Heart left ventricle (tissue), 16 donors: ENCODE results near the gene INPP1. TPM values are rescaled to one million over a fixed set of nuclear protein-coding genes. Genes with fewer than 3 reads are reported as not detected.

ENCODE experiments used
- ATAC-seq, 4 donors: fragments of 200-7000 bp; cut with Tn5 transposase; one replicate each; pipeline ENCODE4 v1.9.1; 2020 to 2022; ENCODE audit warnings: moderate library complexity in 4 of 4, mild to moderate bottlenecking in 3 of 4, moderate number of reproducible peaks in 1 of 4
- DNase-seq, 5 donors: peaks; one replicate each; pipeline ENCODE4 v3.0.0-alpha.2; 2020
- H3K27ac ChIP-seq, 12 donors: fragments of 200-600 bp; sonication (generic) in 4 of 12; one replicate each; pipeline versions ENCODE4 v1.5.0 to v1.8.0; 2016 to 2022; ENCODE audit warnings: mild to moderate bottlenecking in 2 of 12
- H3K27me3 ChIP-seq, 9 donors: fragments of 200-600 bp; sonication (generic) in 2 of 9; one replicate each; pipeline versions ENCODE4 v1.5.1 to v1.8.0; 2016 to 2022; ENCODE audit warnings: mild to moderate bottlenecking in 3 of 9
- H3K36me3 ChIP-seq, 9 donors: fragments of 200-600 bp; sonication (generic) in 2 of 9; one replicate each; pipeline versions ENCODE4 v1.5.0 to v1.8.0; 2018 to 2022; ENCODE audit warnings: mild to moderate bottlenecking in 2 of 9
- H3K4me1 ChIP-seq, 12 donors: fragments of 200-600 bp; sonication (generic) in 4 of 12; one replicate each; pipeline versions ENCODE4 v1.5.0 to v1.8.0; 2016 to 2022; ENCODE audit warnings: mild to moderate bottlenecking in 3 of 12
- H3K4me3 ChIP-seq, 12 donors: fragments of 200-600 bp; sonication (generic) in 4 of 12; one replicate each; pipeline versions ENCODE4 v1.5.0 to v1.8.0; 2017 to 2022; ENCODE audit warnings: mild to moderate bottlenecking in 9 of 12, moderate library complexity in 4 of 12
- H3K9me3 ChIP-seq, 12 donors: fragments of 200-600 bp; sonication (generic) in 4 of 12; one replicate each; pipeline versions ENCODE4 v1.5.0 to v1.8.0; 2016 to 2022; ENCODE audit warnings: mild to moderate bottlenecking in 1 of 12
- POLR2A ChIP-seq, 2 donors: fragments of 450-650 bp; IDR thresholded peaks; one replicate each; pipeline ENCODE4 v1.6.1; 2017; ENCODE audit warnings: antibody characterized with exemption in 2 of 2, mild to moderate bottlenecking in 2 of 2, moderate library complexity in 2 of 2
- WGBS, 4 donors: extraction: QIAGEN DNeasy Blood & Tissue Kit in 2 of 4; methylation state at CpG; one replicate each; pipeline versions ENCODE4 v1.1.5 to v1.1.7; 2013 to 2018; 5-methylcytosine and 5-hydroxymethylcytosine counted together
- intact Hi-C, 10 donors: fragments of 100-400 bp; cut with DNase I; formaldehyde crosslinking; loops; one replicate each; pipeline versions ENCODE4 v1.11.1 to v1.14.2; 2022
- polyA plus RNA-seq, 2 donors: library from polyadenylated mRNA; stranded (reverse); fragments of 200-250 nt; gene quantifications; one replicate each; pipeline ENCODE4 v1.2.3, GENCODE V29; 2013
- total RNA-seq, 9 donors: library from RNA; depleted of rRNA in 2 of 9; stranded (reverse); fragments of >200 nt in 2 of 9; fragmentation: NEBNext Ultra II Directional in 3 of 9; extraction: Animal tissue kit (Norgen Biotek cat#: 25700) in 3 of 9; gene quantifications; one replicate each; pipeline versions ENCODE4 v1.1.0 to v1.2.4, GENCODE V29; 2016 to 2023
- TF ChIP-seq, protein P1 (sequence below), 12 donors: fragments of 200-600 bp; sonication (generic) in 4 of 12; IDR thresholded peaks; one replicate each; pipeline versions ENCODE4 v1.5.0 to v1.8.0; 2018 to 2022; ENCODE audit warnings: antibody characterized with exemption in 12 of 12, mild to moderate bottlenecking in 5 of 12
- donor health status: ischemic (EF 13 %, LVEDD 7.1; RV severe dilation, severe dysfunction).
- donor health status: healthy with polysubstance abuse.
- donor health status: DM: no; HTN: yes; CAD: no.
- donor health status: DM: no; HTN: no; CAD: no.
- donor health status: ischemic (EF 25% LVEDD 6.9; RV normal size, moderate dysfunction).
- donor health status: ischemic (EF 25% LVEDD 5.7; RV mildly dilated, moderate dysfunction).
- donor health status: healthy.
- donor health status: DM: yes; HTN: yes; CAD: no.
- donor health status: ischemic (EF 35%, LVEDD 5.7; RV mildly dilated, moderate dysfunction).
- donor health status: nonischemic (EF 11% LVEDD 7.7; RV severe dilation, severe dysfunction).
- donor health status: DM: yes; HTN: yes; CAD: no.
- donor health status: PGD.
- donor health status: ischemic (EF 29% LVEDD 5.4; RV normal size, mild dysfunction).
- donor health status: nonischemic (EF 23%, LVEDD 6.1; RV moderate dilation, normal function).

The INPP1 gene
- total and polyA plus RNA-seq, 11 donors = 7.8 to 26.2 (median 13.3) TPM

DNA sequence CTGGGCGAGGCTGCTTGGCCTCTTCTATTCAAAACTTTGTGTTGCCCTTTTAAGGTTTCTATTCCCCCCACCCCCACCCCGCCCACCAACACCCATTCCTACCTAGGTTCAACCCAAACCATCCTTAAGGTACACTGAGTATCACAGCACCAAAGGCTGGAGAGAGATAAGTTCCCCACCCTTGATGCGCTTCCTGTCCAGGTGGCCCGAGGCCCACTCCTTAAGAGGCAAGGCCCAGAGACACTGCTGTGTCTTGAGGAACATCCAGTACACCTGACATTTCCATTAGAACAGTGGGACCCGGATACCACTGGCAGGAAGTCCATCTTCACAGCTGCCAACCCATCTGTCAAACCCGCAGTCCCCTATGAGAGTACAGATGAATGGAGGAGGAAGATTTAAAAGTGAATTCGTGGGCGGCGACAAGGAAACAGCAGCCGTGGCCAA lies 277 bp upstream of the INPP1 start:
- ATAC-seq = no peak
- peaks cover 0 to 4% (median 0%) of the 10 kb centered on the region in 9 donors for H3K36me3 ChIP-seq
- 33 to 67% (median 36%) methylated on average over 5 to 10 of the region's 10 CpGs for WGBS, 4 donors
- no peaks in the 10 kb centered on the region for H3K27me3 ChIP-seq
- TF ChIP-seq, protein P1, sequence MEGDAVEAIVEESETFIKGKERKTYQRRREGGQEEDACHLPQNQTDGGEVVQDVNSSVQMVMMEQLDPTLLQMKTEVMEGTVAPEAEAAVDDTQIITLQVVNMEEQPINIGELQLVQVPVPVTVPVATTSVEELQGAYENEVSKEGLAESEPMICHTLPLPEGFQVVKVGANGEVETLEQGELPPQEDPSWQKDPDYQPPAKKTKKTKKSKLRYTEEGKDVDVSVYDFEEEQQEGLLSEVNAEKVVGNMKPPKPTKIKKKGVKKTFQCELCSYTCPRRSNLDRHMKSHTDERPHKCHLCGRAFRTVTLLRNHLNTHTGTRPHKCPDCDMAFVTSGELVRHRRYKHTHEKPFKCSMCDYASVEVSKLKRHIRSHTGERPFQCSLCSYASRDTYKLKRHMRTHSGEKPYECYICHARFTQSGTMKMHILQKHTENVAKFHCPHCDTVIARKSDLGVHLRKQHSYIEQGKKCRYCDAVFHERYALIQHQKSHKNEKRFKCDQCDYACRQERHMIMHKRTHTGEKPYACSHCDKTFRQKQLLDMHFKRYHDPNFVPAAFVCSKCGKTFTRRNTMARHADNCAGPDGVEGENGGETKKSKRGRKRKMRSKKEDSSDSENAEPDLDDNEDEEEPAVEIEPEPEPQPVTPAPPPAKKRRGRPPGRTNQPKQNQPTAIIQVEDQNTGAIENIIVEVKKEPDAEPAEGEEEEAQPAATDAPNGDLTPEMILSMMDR (IDR thresholded peaks at IDR 0.05) = no peak
- no peak for TF ChIP-seq POLR2A (IDR thresholded peaks at IDR 0.05)
- H3K9me3 ChIP-seq = no peaks in the 10 kb centered on the region
- peaks cover 0 to 35% (median 20%) of the 10 kb centered on the region in 12 donors for H3K4me1 ChIP-seq
- H3K27ac ChIP-seq = peak overlapping the region; percentile 84 to 98 (median 94)
- DNase-seq = no peak
- intact Hi-C loops = no loop called here
- peak overlapping the region; percentile 59 to 89 (median 78) for H3K4me3 ChIP-seq

DNA sequence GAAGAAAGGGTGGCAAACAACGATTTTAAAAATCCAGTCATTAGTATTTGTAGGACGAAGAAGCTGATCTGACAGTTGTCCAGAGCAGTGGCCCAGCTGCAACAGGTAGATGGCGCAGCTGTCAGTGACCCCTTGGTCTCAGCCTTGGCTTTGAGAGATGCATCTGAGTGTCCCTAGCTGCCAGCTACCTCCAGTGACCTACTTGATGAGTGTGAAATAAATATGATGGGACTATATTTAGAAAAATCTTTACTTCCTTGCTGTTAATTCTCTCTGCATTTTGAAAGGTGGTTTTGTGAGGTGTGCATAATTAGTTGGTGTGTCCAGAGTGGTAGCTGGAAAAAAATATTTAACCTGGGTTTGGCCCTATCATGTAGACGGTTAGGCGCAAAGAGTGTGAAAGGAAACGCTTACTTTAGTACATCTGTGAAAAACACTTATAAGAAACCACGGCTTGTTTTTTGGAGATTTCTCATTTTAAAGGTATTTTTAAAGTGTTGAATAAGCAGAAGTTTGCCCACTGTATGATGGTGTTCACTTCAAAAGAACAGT lies 963 bp downstream of the INPP1 start:
- Histone ChIP-seq H3K9me3 (no peaks in the 10 kb centered on the region), H3K27ac (peak overlapping the region; percentile 84 to 98 (median 94)), H3K36me3 (peaks cover 0 to 4% (median 0%) of the 10 kb centered on the region in 9 donors), H3K4me1 (peaks cover 0 to 35% (median 20%) of the 10 kb centered on the region in 12 donors), H3K27me3 (no peaks in the 10 kb centered on the region), H3K4me3 (peak overlapping the region; percentile 59 to 89 (median 78))
- TF ChIP-seq POLR2A (IDR thresholded peaks at IDR 0.05) = no peak
- TF ChIP-seq, protein P1 (IDR thresholded peaks at IDR 0.05) = peak in 11 of 12 donors; percentile 12 to 70 (median 33)
- 17 to 30% (median 26%) methylated on average over 7 of the region's 7 CpGs for WGBS, 4 donors
- DNase-seq (peak in 4 of 5 donors; percentile 43 to 63 (median 58)), ATAC-seq (peak; percentile 51 to 68 (median 58))
- intact Hi-C loops = no loop called here

DNA sequence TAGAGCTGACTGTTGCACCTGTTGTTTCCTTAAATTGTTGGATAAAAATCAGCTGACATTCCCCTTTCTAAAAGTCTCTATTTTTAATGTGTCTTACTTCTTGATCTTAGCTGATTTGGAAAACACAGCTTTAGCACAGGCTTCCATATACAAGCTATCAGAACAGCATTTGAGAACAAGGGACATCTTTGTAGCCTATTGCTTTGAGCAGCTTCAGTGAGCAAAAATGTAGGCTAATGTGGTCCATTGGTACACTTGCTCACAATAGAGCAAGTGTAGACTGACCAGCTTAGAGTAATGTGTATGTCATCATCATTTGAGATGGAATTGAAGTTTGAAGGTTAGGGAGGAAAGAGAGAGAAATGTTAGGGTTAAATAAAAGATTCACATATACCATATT lies 7.0 kb downstream of the INPP1 start:
- ATAC-seq (no peak), DNase-seq (no peak)
- Histone ChIP-seq H3K27ac (no peak overlapping the region), H3K27me3 (no peaks in the 10 kb centered on the region), H3K4me3 (no peak overlapping the region), H3K4me1 (peaks cover 0 to 37% (median 14%) of the 10 kb centered on the region in 12 donors), H3K9me3 (no peaks in the 10 kb centered on the region), H3K36me3 (peaks cover 0 to 4% (median 0%) of the 10 kb centered on the region in 9 donors)
- intact Hi-C loops = no loop called here
- no peak for TF ChIP-seq POLR2A (IDR thresholded peaks at IDR 0.05)
- TF ChIP-seq, protein P1 (IDR thresholded peaks at IDR 0.05) = no peak

DNA sequence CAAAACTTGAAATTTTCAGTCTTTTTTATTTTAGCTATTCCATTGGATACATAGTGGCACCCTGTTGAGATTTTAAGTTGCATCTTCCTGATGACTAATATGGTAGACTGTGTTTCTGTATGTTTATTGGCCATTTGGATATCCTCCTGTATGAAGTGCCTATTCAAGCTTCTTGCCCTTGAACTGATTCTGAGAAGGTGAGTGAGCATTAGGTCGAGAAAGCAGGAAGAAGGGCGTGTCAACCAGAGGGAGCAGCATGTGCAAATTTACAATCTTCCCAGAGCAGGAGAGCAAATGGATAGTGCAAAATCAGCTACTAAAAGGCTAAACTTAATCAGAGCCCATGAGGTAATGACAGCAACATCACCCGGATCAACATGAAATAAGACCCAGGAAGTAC lies 8.6 kb downstream of the INPP1 start:
- WGBS, 4 donors = 85 to 88% (median 87%) methylated on average over 3 of the region's 3 CpGs
- no peak for ATAC-seq
- no peaks in the 10 kb centered on the region for H3K27me3 ChIP-seq
- DNase-seq = no peak
- no peaks in the 10 kb centered on the region for H3K9me3 ChIP-seq
- H3K36me3 ChIP-seq = peaks cover 0 to 4% (median 0%) of the 10 kb centered on the region in 9 donors
- TF ChIP-seq, protein P1 (IDR thresholded peaks at IDR 0.05) = no peak
- TF ChIP-seq POLR2A (IDR thresholded peaks at IDR 0.05) = no peak
- H3K4me3 ChIP-seq = no peak overlapping the region
- intact Hi-C loops = no loop called here
- H3K4me1 ChIP-seq = peaks cover 0 to 41% (median 8%) of the 10 kb centered on the region in 12 donors
- no peak overlapping the region for H3K27ac ChIP-seq
